Measurements from ENCODE around the gene SYT14. TPM values are rescaled to one million over a fixed set of nuclear protein-coding genes. Genes with fewer than 3 reads are reported as not detected.
"Not testable (repeated sequence)": the region's sequence is repeated elsewhere in the genome, so short reads cannot be mapped to it uniquely, and the experiment has no call there.

Gene SYT14
- total RNA-seq (2014; rRNA removed; shearing (Covaris generic)) = 3.7 and 6.1 TPM in 2 replicates

GRCh38 chr1:209937996-209938959, at the start of gene SYT14:
SYT14 (plus strand) TSS chr1:209938217; CDS start chr1:209938265, 48 bp downstream.
- DNase-seq (ENCODE audit: low read depth) = peak; percentile 78

- not testable (repeated sequence) for DNase-seq (ENCODE audit: low read depth)
Observed at GRCh38 chr1:209888291-209889076, 49.5 kb upstream of the SYT14 start.

GRCh38 chr1:209889077-209889418, 49.0 kb upstream of the SYT14 start:
- no peak for DNase-seq (ENCODE audit: low read depth)

DNA sequence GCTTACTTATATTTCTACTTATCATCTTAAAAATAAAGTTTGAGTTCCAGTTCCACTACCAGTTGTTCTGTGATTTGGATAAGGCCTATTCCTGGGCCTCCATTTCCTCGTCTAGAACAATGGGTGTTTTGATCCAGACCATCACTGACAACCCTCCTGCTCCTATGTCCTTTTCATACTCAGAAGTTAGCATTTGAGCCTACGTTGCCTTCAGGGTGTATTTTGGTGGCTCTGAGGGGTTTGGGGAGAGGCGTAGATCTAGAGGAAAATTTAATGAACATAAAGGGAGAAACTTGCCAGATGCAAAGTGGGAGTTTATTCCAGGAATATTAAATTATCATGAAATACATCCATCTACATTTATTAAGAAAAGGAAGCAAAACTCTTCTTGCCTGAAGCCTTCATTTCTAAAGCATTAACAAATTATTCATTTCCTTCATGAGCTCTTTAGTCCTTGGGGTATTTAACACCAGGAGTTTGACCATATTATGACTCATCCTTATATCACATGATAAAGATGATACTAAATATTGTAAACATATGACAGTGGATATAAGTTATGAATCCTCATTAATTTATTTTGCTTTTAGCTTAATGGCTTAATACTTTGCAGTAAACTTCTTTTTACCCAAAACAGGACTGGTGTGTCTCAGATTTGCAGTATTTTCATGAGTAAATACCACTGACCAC, 47.2 kb upstream of the SYT14 start:
- peak; percentile 43 for DNase-seq (ENCODE audit: low read depth)

- DNase-seq (ENCODE audit: low read depth) = no peak
Observed at GRCh38 chr1:209893751-209894150, 44.3 kb upstream of the SYT14 start.

GRCh38 chr1:209895709-209896108, 42.3 kb upstream of the SYT14 start:
- DNase-seq (ENCODE audit: low read depth) = peak; percentile 95

GRCh38 chr1:209896346-209896745, 41.7 kb upstream of the SYT14 start:
- DNase-seq (ENCODE audit: low read depth) = peak; percentile 86

DNA sequence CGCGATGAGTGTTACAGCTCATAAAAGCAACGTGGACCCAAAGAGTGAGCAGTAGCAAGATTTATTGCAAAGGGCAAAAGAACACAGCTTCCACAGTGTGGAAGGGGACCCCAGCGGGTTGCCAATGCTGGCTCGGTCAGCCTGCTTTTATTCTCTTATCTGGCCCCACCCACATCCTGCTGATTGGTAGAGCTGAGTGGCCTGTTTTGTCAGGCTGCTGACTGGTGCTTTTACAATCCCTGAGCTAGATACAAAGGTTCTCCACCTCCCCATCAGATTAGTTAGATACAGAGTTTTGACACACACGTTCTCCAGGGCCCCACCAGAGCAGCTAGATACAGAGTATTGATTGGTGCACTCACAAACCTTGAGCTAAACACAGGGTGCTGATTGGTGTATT, 39.7 kb upstream of the SYT14 start:
- DNase-seq (ENCODE audit: low read depth) = not testable (repeated sequence)

GRCh38 chr1:209898851-209899250, 39.2 kb upstream of the SYT14 start:
- DNase-seq (ENCODE audit: low read depth) = not testable (repeated sequence)

GRCh38 chr1:209899948-209900347, 38.1 kb upstream of the SYT14 start:
- DNase-seq (ENCODE audit: low read depth) = peak; percentile 60

- peak; percentile 93 for DNase-seq (ENCODE audit: low read depth)
Observed at GRCh38 chr1:209900734-209901133, 37.3 kb upstream of the SYT14 start.

DNA sequence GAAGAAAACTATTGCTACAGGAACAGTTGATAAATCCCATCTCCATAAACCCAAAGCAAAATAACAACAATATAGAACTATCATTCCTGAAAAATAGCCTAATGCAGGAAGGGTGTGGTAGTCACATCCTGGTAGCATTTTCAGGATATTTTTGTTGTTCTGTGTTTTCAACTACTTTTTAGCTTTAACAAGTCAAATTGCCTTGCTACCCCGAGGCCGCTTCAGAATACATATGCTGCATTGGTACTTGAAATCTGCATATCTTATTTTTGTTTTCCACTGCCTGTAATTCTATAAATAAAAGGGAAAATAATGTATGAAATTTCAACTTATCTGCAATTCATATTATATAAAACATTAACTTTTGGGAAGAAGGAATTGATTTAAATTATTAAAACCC, 36.8 kb upstream of the SYT14 start:
- no peak for DNase-seq (ENCODE audit: low read depth)

GRCh38 chr1:209904774-209905173, 33.2 kb upstream of the SYT14 start:
- not testable (repeated sequence) for DNase-seq (ENCODE audit: low read depth)

GRCh38 chr1:209911746-209912145, 26.3 kb upstream of the SYT14 start:
- no peak for DNase-seq (ENCODE audit: low read depth)

- DNase-seq (ENCODE audit: low read depth) = no peak
Observed at GRCh38 chr1:209912306-209912705, 25.7 kb upstream of the SYT14 start.

- DNase-seq (ENCODE audit: low read depth) = not testable (repeated sequence)
Observed at GRCh38 chr1:209919637-209920036, 18.4 kb upstream of the SYT14 start.

DNA sequence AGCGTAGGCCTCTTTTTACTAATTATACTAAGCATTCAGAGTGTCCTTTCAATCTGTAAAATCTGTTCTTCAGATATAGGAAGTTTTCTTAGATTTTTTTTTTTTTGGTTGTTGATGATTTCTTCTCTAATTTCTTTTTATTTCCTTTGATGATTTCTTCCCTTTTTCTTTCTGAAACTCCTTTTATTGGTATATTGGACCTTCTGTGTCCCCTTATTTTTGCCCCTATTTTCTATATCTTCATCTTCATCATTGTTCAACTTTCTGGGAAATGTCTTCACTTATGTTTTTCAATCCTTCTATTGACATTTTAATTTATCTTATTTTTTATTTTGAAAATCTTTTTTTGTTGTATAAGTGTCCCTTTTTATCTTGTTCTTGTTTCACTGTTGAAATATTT, 17.2 kb upstream of the SYT14 start:
- DNase-seq (ENCODE audit: low read depth) = no peak

DNA sequence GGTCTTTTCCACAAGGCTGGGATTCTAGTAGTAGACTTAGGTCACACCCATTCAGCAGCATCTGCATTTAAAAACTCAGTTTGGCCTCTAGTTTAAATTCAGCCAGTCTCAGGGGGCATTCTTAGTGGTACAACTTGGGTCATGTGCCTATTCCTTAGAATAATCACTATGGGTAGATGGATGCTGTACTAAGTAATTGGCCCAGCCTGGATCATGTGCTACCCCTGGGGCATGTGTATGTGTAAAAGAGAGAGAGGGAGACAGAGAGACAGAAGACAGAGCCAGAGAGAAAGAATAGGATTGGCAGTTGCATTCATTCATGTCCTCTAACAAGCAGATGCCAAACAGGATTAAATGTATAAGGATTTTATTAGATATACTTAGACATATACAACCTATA, 13.6 kb upstream of the SYT14 start:
- DNase-seq (ENCODE audit: low read depth) = no peak

GRCh38 chr1:209926045-209926444, 12.0 kb upstream of the SYT14 start:
- peak; percentile 96 for DNase-seq (ENCODE audit: low read depth)

DNA sequence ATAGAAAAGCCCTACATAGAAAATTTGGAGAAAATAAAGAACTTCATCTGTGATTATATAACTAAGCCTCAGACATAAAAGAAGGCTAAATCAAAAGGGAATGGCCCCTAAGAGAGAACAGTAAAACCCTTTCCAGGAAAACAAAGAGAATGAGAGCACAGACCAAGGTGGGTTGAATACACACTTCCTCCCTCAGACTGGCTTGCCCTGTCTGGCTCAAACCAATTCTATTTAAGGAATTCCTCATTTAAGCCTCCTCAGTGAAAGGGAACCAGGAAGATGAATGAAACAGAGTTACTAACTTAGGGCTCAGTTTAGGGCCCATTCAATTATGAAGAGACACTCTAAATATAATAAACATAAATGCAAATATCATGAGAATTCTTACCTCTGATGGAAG, 10.6 kb upstream of the SYT14 start:
- no peak for DNase-seq (ENCODE audit: low read depth)

DNA sequence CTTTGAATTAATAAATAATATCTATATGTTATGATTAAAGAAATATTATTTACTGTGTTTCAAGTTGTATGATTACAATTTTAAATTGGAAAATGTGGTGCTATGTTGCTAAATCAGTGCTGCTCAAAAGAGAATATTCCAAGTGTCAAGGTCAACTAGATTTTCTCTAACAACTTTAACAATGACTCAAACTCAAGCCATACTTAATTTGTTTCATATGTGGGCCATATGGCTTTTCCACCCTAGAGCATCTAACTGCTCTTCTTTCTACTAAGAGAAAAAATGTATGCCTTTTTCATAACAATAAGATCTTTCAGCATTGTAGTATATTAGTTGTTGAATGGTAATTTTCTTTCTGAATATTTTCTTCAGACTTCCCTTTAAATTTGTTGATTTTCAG, 8.3 kb upstream of the SYT14 start:
- no peak for DNase-seq (ENCODE audit: low read depth)

DNA sequence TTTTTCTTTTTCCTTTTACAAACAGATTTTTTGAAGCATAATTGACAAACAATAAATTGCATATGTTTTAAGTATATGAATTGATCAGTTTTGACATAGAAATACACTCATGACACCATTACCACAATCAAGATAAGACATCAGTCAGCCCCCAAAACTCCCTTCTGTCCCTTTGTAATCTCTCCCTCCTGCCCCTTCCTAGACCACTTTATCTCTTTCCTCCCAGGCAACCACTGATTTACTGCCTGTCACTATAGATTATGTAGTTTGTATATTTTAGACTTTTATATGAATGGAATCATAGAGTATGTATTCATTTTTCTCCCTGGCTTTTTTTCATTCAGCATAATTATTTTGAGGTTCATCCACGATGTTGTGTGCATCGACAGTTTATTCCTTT, 6.9 kb upstream of the SYT14 start:
- DNase-seq (ENCODE audit: low read depth) = no peak
